Psoas muscle (tissue), 8 donors: ENCODE results near the gene KTI12. TPM values are rescaled to one million over a fixed set of nuclear protein-coding genes. Genes with fewer than 3 reads are reported as not detected.

ENCODE experiments used
- ATAC-seq, 4 donors: fragments of 200-7000 bp; cut with Tn5 transposase; one replicate each; pipeline ENCODE4 v1.9.1; 2020; ENCODE audit warnings: moderate library complexity in 3 of 4, mild to moderate bottlenecking in 2 of 4
- DNase-seq, 2 donors: peaks; one replicate each; pipeline ENCODE4 v3.0.0-alpha.2; 2020
- H3K27ac ChIP-seq: fragments of 200-600 bp; one replicate; pipeline ENCODE4 v1.8.0; 2022
- H3K27me3 ChIP-seq, 3 donors: fragments of 200-600 bp in 1 of 3; one replicate each; pipeline versions ENCODE4 v1.6.1 to v1.8.0; 2013 to 2022; ENCODE audit warnings: low read length in 2 of 3, mild to moderate bottlenecking in 2 of 3, moderate library complexity in 1 of 3; ENCODE audit not compliant: insufficient read depth in 3 of 3
- H3K36me3 ChIP-seq, 2 donors: fragments of 200-600 bp in 1 of 2; one replicate each; pipeline versions ENCODE4 v1.6.1 to v1.8.0; 2013 to 2022; ENCODE audit warnings: low read depth in 1 of 2, mild to moderate bottlenecking in 1 of 2, moderate library complexity in 1 of 2; ENCODE audit not compliant: insufficient read depth in 1 of 2
- H3K4me1 ChIP-seq: fragments of 200-600 bp; one replicate; pipeline ENCODE4 v1.8.0; 2022
- H3K4me3 ChIP-seq: fragments of 200-600 bp; one replicate; pipeline ENCODE4 v1.8.0; 2022; ENCODE audit warnings: mild to moderate bottlenecking
- H3K9me3 ChIP-seq: fragments of 200-600 bp; one replicate; pipeline ENCODE4 v1.8.0; 2022
- CTCF ChIP-seq: fragments of 200-600 bp; IDR thresholded peaks from one replicate; pipeline ENCODE4 v1.8.0; 2022; ENCODE audit warnings: antibody characterized with exemption
- WGBS, 3 donors: extraction: QIAGEN DNeasy Blood & Tissue Kit; methylation state at CpG; one replicate each; pipeline versions ENCODE4 v1.1.6 to v1.1.7; 2013; 5-methylcytosine and 5-hydroxymethylcytosine counted together
- intact Hi-C, 2 donors: fragments of 100-400 bp; cut with DNase I; formaldehyde crosslinking; loops; one replicate each; pipeline versions ENCODE4 v1.11.0 to v1.14.2; 2022
- polyA plus RNA-seq, 3 donors: library from polyadenylated mRNA; stranded (reverse); fragments of 200-250 nt; gene quantifications; one replicate each; pipeline ENCODE4 v1.2.3, GENCODE V29; 2013
- total RNA-seq, 4 donors: library from RNA; stranded (reverse); fragmentation: NEBNext Ultra II Directional in 2 of 4; extraction: Animal tissue kit (Norgen Biotek cat#: 25700) in 2 of 4; gene quantifications; one replicate each; pipeline versions ENCODE4 v1.2.1 to v1.2.4, GENCODE V29; 2021 to 2023
- donor health status: healthy with polysubstance abuse.
- donor health status: DM: no; HTN: no; CAD: no; lungs with moderate emphysema.
- donor health status: Bipolar disorder and iron deficiency.
- donor health status: healthy.
- donor health status: DM: yes; HTN: yes; CAD: no.
- donor health status: DM: no; HTN: no; CAD: no.
- donor health status: DM: no; HTN: no; CAD: no.
- donor health status: DM: yes; HTN: yes; CAD: no.

The KTI12 gene
- total and polyA plus RNA-seq, 7 donors, result 2.3 to 12.9 (median 5.3) TPM

GRCh38 chr1:52003877-52004276, 29.7 kb downstream of the KTI12 start:
- no peaks in the 10 kb centered on the region for H3K9me3 ChIP-seq
- no peak for DNase-seq
- peaks cover 0 to 6% (median 2%) of the 10 kb centered on the region in 3 donors for H3K27me3 ChIP-seq
- TF ChIP-seq CTCF, result no peak
- no peaks in the 10 kb centered on the region for H3K4me1 ChIP-seq
- H3K36me3 ChIP-seq, result no peaks in the 10 kb centered on the region
- 57 to 66% (median 59%) methylated on average over 4 of the region's 4 CpGs for WGBS, 3 donors
- H3K27ac ChIP-seq, result no peak overlapping the region
- intact Hi-C loops, result loop anchor here in 1 of 2 donors (5.0 kb wide), 1 partner anchor 107 kb away; no protein-coding TSS in a partner anchor
- H3K4me3 ChIP-seq, result no peak overlapping the region
- ATAC-seq, result no peak

GRCh38 chr1:52002038-52002917, 31.3 kb downstream of the KTI12 start:
- WGBS, 3 donors, result 51 to 52% (median 52%) methylated on average over 9 of the region's 9 CpGs
- Histone ChIP-seq H3K27ac (no peak overlapping the region), H3K4me3 (no peak overlapping the region), H3K36me3 (no peaks in the 10 kb centered on the region), H3K9me3 (no peaks in the 10 kb centered on the region), H3K4me1 (no peaks in the 10 kb centered on the region), H3K27me3 (peaks cover 0 to 6% (median 2%) of the 10 kb centered on the region in 3 donors)
- peak; percentile 93 for TF ChIP-seq CTCF
- DNase-seq (no peak), ATAC-seq (peak; percentile 93 to 97 (median 95))
- intact Hi-C loops, result loop anchor here (1.0 to 5.0 kb wide), 2 partner anchors 105 kb away; no protein-coding TSS in a partner anchor

GRCh38 chr1:51998701-51999100, 34.9 kb downstream of the KTI12 start:
- H3K4me1 ChIP-seq, result no peaks in the 10 kb centered on the region
- H3K9me3 ChIP-seq, result no peaks in the 10 kb centered on the region
- DNase-seq (no peak), ATAC-seq (no peak)
- peaks cover 0 to 4% (median 0%) of the 10 kb centered on the region in 3 donors for H3K27me3 ChIP-seq
- TF ChIP-seq CTCF, result no peak
- H3K36me3 ChIP-seq, result no peaks in the 10 kb centered on the region
- WGBS, 3 donors, result 80 to 92% (median 81%) methylated on average over 1 of the region's 1 CpG
- no peak overlapping the region for H3K27ac ChIP-seq
- intact Hi-C loops, result no loop called here
- H3K4me3 ChIP-seq, result no peak overlapping the region

- DNase-seq (no peak), ATAC-seq (no peak)
- no peaks in the 10 kb centered on the region for H3K4me1 ChIP-seq
- H3K4me3 ChIP-seq, result no peak overlapping the region
- H3K27ac ChIP-seq, result no peak overlapping the region
- no peaks in the 10 kb centered on the region for H3K36me3 ChIP-seq
- intact Hi-C loops, result no loop called here
- TF ChIP-seq CTCF, result no peak
- peaks cover 0 to 9% (median 0%) of the 10 kb centered on the region in 3 donors for H3K27me3 ChIP-seq
- 29 to 31% (median 31%) methylated on average over 5 of the region's 5 CpGs for WGBS, 3 donors
- H3K9me3 ChIP-seq, result no peaks in the 10 kb centered on the region
Measured at GRCh38 chr1:51997974-51998382, 35.6 kb downstream of the KTI12 start.
